H1 (cell line): ENCODE measurements around the gene MYH6. TPM values are rescaled to one million over a fixed set of nuclear protein-coding genes. Genes with fewer than 3 reads are reported as not detected.

Source experiments
- CTCF ChIA-PET: fragments of 300-600 bp; sonication (Branson Sonifier 250); formaldehyde crosslinking; loops from one replicate; lab custom pipeline; 2021; ENCODE audit not compliant: partially characterized antibody; lab: Charles Lee
- POLR2A ChIA-PET: fragments of 300-600 bp; sonication (Branson Sonifier 250); formaldehyde crosslinking; loops from one replicate; lab custom pipeline; 2021; ENCODE audit warnings: inconsistent platforms; ENCODE audit not compliant: partially characterized antibody; lab: Charles Lee
- DNase-seq, 2 experiments: peaks; one replicate each; pipeline versions ENCODE4 v3.0.0 to v3.0.0-alpha.2; 2010 to 2022; ENCODE audit warnings: low spot score in 2 of 2, low read depth in 1 of 2, mixed read lengths in 1 of 2
- FAIRE-seq: peaks from 2 replicates; lab custom pipeline; 2011; peaks lifted over from hg19 to GRCh38; lab: Jason Lieb, UNC
- H2AFZ ChIP-seq: 2 replicates; pipeline ENCODE4 v1.8.1; 2012; ENCODE audit warnings: low read length, inconsistent platforms
- H2AK5ac ChIP-seq: 2 replicates; pipeline ENCODE4 v1.6.1; 2013; ENCODE audit warnings: low read depth, low read length
- H2BK120ac ChIP-seq: replicated peaks from 2 replicates; pipeline ENCODE3; 2013; ENCODE audit warnings: low read depth, low read length, inconsistent platforms
- H2BK12ac ChIP-seq: 2 replicates; pipeline ENCODE4 v1.6.1; 2013; ENCODE audit warnings: low read depth, low read length
- H2BK15ac ChIP-seq: 2 replicates; pipeline ENCODE4 v1.6.1; 2013; ENCODE audit warnings: low read length
- H2BK20ac ChIP-seq: 2 replicates; pipeline ENCODE4 v1.6.1; 2013; ENCODE audit warnings: low read length
- H2BK5ac ChIP-seq: 2 replicates; pipeline ENCODE4 v1.6.1; 2013; ENCODE audit warnings: low read depth, low read length
- H3K14ac ChIP-seq: 2 replicates; pipeline ENCODE4 v1.6.1; 2013; ENCODE audit warnings: inconsistent platforms; ENCODE audit not compliant: insufficient read length
- H3K18ac ChIP-seq: 2 replicates; pipeline ENCODE4 v1.6.1; 2013; ENCODE audit warnings: low read length; ENCODE audit errors: extremely low read depth
- H3K23ac ChIP-seq: 2 replicates; pipeline ENCODE4 v1.6.1; 2013; ENCODE audit warnings: inconsistent platforms; ENCODE audit not compliant: insufficient read length
- H3K23me2 ChIP-seq: 2 replicates; pipeline ENCODE4 v1.6.1; 2013; ENCODE audit warnings: low read depth, low read length
- H3K27ac ChIP-seq: 2 replicates; pipeline ENCODE4 v1.6.1; 2011; ENCODE audit warnings: low read depth, low read length, inconsistent platforms
- H3K27me3 ChIP-seq, 4 experiments: replicated peaks in 1 of 4; 1 replicate in 1 of 4; 2 replicates in 3 of 4; pipeline versions ENCODE4 v1.6.1 to v1.8.1; 2011 to 2013; ENCODE audit warnings: low read length in 3 of 4, mild to moderate bottlenecking in 3 of 4, inconsistent platforms in 2 of 4, mixed read lengths in 2 of 4, moderate library complexity in 1 of 4; ENCODE audit not compliant: control insufficient read depth in 3 of 4, insufficient read depth in 3 of 4; ENCODE audit errors: extremely low read depth in 1 of 4
- H3K36me3 ChIP-seq, 4 experiments: 2 replicates each; pipeline versions ENCODE4 v1.6.1 to v1.8.1; 2011 to 2013; ENCODE audit warnings: mild to moderate bottlenecking in 4 of 4, low read length in 3 of 4, moderate library complexity in 2 of 4, control low read depth in 1 of 4, inconsistent platforms in 1 of 4; ENCODE audit not compliant: insufficient read depth in 4 of 4, control insufficient read depth in 2 of 4
- H3K4ac ChIP-seq: replicated peaks from 2 replicates; pipeline ENCODE3; 2013; ENCODE audit warnings: low read length, low read depth, mixed read lengths, inconsistent platforms; ENCODE audit not compliant: insufficient read length
- H3K4me1 ChIP-seq, 4 experiments: replicated peaks in 1 of 4; 1 replicate in 1 of 4; 2 replicates in 3 of 4; pipeline versions ENCODE4 v1.6.1 to v1.8.1; 2011 to 2013; ENCODE audit warnings: low read length in 3 of 4, inconsistent platforms in 2 of 4, mixed read lengths in 1 of 4; ENCODE audit not compliant: insufficient read depth in 4 of 4, control insufficient read depth in 3 of 4
- H3K4me2 ChIP-seq, 2 experiments: 2 replicates each; pipeline versions ENCODE4 v1.6.1 to v1.8.1; 2011 to 2013; ENCODE audit warnings: low read depth in 2 of 2, low read length in 2 of 2, control low read depth in 1 of 2, inconsistent platforms in 1 of 2, mild to moderate bottlenecking in 1 of 2; ENCODE audit not compliant: insufficient read depth in 1 of 2
- H3K4me3 ChIP-seq, 4 experiments: fragments of 200-600, 300-600 bp in 1 of 4; sonication (generic), shearing (Covaris generic), sonication (Bioruptor Twin) in 1 of 4; 2 replicates each; pipeline versions ENCODE4 v1.5.1 to v1.8.1; 2011 to 2016; ENCODE audit warnings: low read length in 4 of 4, low read depth in 3 of 4, control low read depth in 2 of 4, inconsistent platforms in 2 of 4, mild to moderate bottlenecking in 2 of 4, mixed read lengths in 1 of 4, moderate library complexity in 1 of 4; ENCODE audit not compliant: insufficient read depth in 2 of 4; ENCODE audit errors: extremely low read depth in 1 of 4
- H3K56ac ChIP-seq: replicated peaks from 2 replicates; pipeline ENCODE3; 2013; ENCODE audit warnings: low read depth, mild to moderate bottlenecking, mixed read lengths, low read length, inconsistent platforms; ENCODE audit not compliant: insufficient read length
- H3K79me1 ChIP-seq: 2 replicates; pipeline ENCODE4 v1.6.1; 2013; ENCODE audit warnings: low read depth, low read length, control low read depth
- H3K79me2 ChIP-seq, 2 experiments: 2 replicates each; pipeline versions ENCODE4 v1.6.1 to v1.8.1; 2012 to 2013; ENCODE audit warnings: low read length in 2 of 2, mild to moderate bottlenecking in 2 of 2, inconsistent platforms in 1 of 2; ENCODE audit not compliant: insufficient read depth in 2 of 2, control insufficient read depth in 1 of 2
- H3K9ac ChIP-seq, 4 experiments: replicated peaks in 1 of 4; 1 replicate in 1 of 4; 2 replicates in 3 of 4; pipeline versions ENCODE4 v1.6.1 to v1.8.1; 2011 to 2013; ENCODE audit warnings: low read depth in 3 of 4, low read length in 3 of 4, control low read depth in 2 of 4, mild to moderate bottlenecking in 2 of 4, moderate library complexity in 2 of 4, inconsistent platforms in 1 of 4; ENCODE audit errors: extremely low read depth in 1 of 4
- H3K9me3 ChIP-seq, 2 experiments: 2 replicates each; pipeline versions ENCODE4 v1.6.1 to v1.8.1; 2012 to 2013; ENCODE audit warnings: mild to moderate bottlenecking in 2 of 2, moderate library complexity in 2 of 2, control low read depth in 1 of 2, inconsistent platforms in 1 of 2, low read depth in 1 of 2, low read length in 1 of 2, mixed read lengths in 1 of 2; ENCODE audit not compliant: insufficient read depth in 2 of 2
- H4K20me1 ChIP-seq, 2 experiments: replicated peaks in 1 of 2; 2 replicates each; pipeline versions ENCODE3 to v1.8.1; 2011 to 2013; ENCODE audit warnings: inconsistent platforms in 2 of 2, low read length in 2 of 2, mild to moderate bottlenecking in 1 of 2; ENCODE audit not compliant: insufficient read depth in 2 of 2, control insufficient read depth in 1 of 2
- H4K5ac ChIP-seq: 2 replicates; pipeline ENCODE4 v1.6.1; 2013; ENCODE audit warnings: low read length, low read depth, mixed read lengths, inconsistent platforms; ENCODE audit not compliant: insufficient read length
- H4K8ac ChIP-seq: 2 replicates; pipeline ENCODE4 v1.8.0; 2013; ENCODE audit warnings: mild to moderate bottlenecking, moderate library complexity, low read length, inconsistent platforms; ENCODE audit not compliant: insufficient read depth; ENCODE audit errors: extremely low read depth
- H4K91ac ChIP-seq: replicated peaks from 2 replicates; pipeline ENCODE3; 2013; ENCODE audit warnings: low read length, mixed read lengths, inconsistent platforms; ENCODE audit not compliant: insufficient read length
- BACH1 ChIP-seq: IDR thresholded peaks from 2 replicates; pipeline ENCODE4 v1.6.1; 2012; ENCODE audit warnings: low read length, improper control_type of control experiment
- CEBPB ChIP-seq: IDR thresholded peaks from 2 replicates; pipeline ENCODE4 v1.6.1; 2012; ENCODE audit warnings: low read depth, low read length
- FOSL1 ChIP-seq: IDR thresholded peaks from 2 replicates; pipeline ENCODE4 v1.6.1; 2011; ENCODE audit warnings: mild to moderate bottlenecking, low read depth, low read length, moderate library complexity; ENCODE audit not compliant: insufficient read depth
- HDAC6 ChIP-seq: IDR thresholded peaks from one replicate; pipeline ENCODE4 v1.7.1; 2012; ENCODE audit warnings: low read depth, mild to moderate bottlenecking, inconsistent platforms, low read length, moderate library complexity
- JUND ChIP-seq: IDR thresholded peaks from 2 replicates; pipeline ENCODE4 v1.6.1; 2011; ENCODE audit warnings: mild to moderate bottlenecking, improper control_type of control experiment, low read length
- KDM4A ChIP-seq: IDR thresholded peaks from one replicate; pipeline ENCODE4 v1.7.1; 2012; ENCODE audit warnings: low read depth, mild to moderate bottlenecking, moderate library complexity, low read length, inconsistent platforms; ENCODE audit not compliant: severe bottlenecking
- KDM5A ChIP-seq: fragments of 200-600 bp; IDR thresholded peaks from 2 replicates; pipeline ENCODE4 v1.7.1; 2012; ENCODE audit warnings: mild to moderate bottlenecking, low read length, inconsistent platforms, mixed read lengths
- NRF1 ChIP-seq: IDR thresholded peaks from 2 replicates; pipeline ENCODE4 v1.6.1; 2011; ENCODE audit warnings: mild to moderate bottlenecking, low read depth, low read length, improper control_type of control experiment
- POLR2A ChIP-seq, 2 experiments: IDR thresholded peaks; 1 replicate in 1 of 2; 2 replicates in 1 of 2; pipeline ENCODE4 v1.6.1; 2011; ENCODE audit warnings: low read depth in 2 of 2, low read length in 2 of 2, mild to moderate bottlenecking in 2 of 2; ENCODE audit errors: control extremely low read depth in 1 of 2
- SAP30 ChIP-seq: fragments of 300-600 bp; sonication (generic); IDR thresholded peaks from 2 replicates; pipeline ENCODE4 v1.7.1; 2012; ENCODE audit warnings: low read length, moderate library complexity, mild to moderate bottlenecking, inconsistent platforms; ENCODE audit not compliant: insufficient read depth, insufficient replicate concordance
- SIN3A ChIP-seq, 2 experiments: IDR thresholded peaks in 1 of 2; conservative IDR thresholded peaks in 1 of 2; 2 replicates each; pipeline ENCODE4 v1.6.1; 2011 to 2012; ENCODE audit warnings: low read length in 2 of 2, improper control_type of control experiment in 1 of 2, low read depth in 1 of 2, mild to moderate bottlenecking in 1 of 2
- SP4 ChIP-seq: IDR thresholded peaks from 2 replicates; pipeline ENCODE4 v1.6.1; 2012; ENCODE audit warnings: low read length, inconsistent platforms
- SUZ12 ChIP-seq: fragments of 200-600 bp; sonication (generic); IDR thresholded peaks from 2 replicates; pipeline ENCODE4 v1.6.1; 2012; ENCODE audit warnings: mild to moderate bottlenecking, inconsistent platforms, low read length, moderate library complexity, mixed read lengths
- TEAD4 ChIP-seq: IDR thresholded peaks from 2 replicates; pipeline ENCODE4 v1.6.1; 2012; ENCODE audit warnings: low read depth, low read length, inconsistent platforms, mixed read lengths
- ZNF274 ChIP-seq: IDR thresholded peaks from 2 replicates; pipeline ENCODE4 v1.7.0; 2012; ENCODE audit warnings: low read length, borderline replicate concordance; ENCODE audit errors: extremely low read depth
- WGBS, 2 experiments: shearing (Covaris generic) in 1 of 2; methylation state at CpG; one replicate each; pipeline versions ENCODE4 v1.1.6 to v1.1.7; 2013 to 2015; ENCODE audit warnings: low lambda C conversion rate in 2 of 2, mixed read lengths in 2 of 2, inconsistent platforms in 1 of 2, low coverage in 1 of 2, missing lambda C conversion rate in 1 of 2; ENCODE audit not compliant: insufficient replicate concordance in 2 of 2, insufficient coverage in 1 of 2, insufficient read length in 1 of 2; ENCODE audit errors: extremely low coverage in 1 of 2, missing lambda C conversion rate in 1 of 2; 5-methylcytosine and 5-hydroxymethylcytosine counted together
- polyA plus RNA-seq, 7 experiments: library from polyadenylated mRNA; depleted of rRNA in 3 of 7; stranded (reverse) in 5 of 7; unstranded in 2 of 7; fragments of >200 nt in 5 of 7; fragments of 200-250 nt in 2 of 7; gene quantifications; 1 replicate in 5 of 7; 2 replicates in 1 of 7; 4 replicates in 1 of 7; pipeline versions ENCODE4 v1.2.1 to v1.2.3, GENCODE V29; 2011 to 2013; ENCODE audit warnings: missing spikeins in 2 of 7, mixed read lengths in 2 of 7
- total RNA-seq: library from RNA; stranded (reverse); fragmentation: NEBNext Ultra II Directional; extraction: Animal tissue kit (Norgen Biotek cat#: 25700); gene quantifications from 2 replicates; pipeline ENCODE4 v1.2.1, GENCODE V29; 2021

MYH6 gene
- total and polyA plus RNA-seq, 2 of the 8 experiments (the other 6 are each of a cell fraction or from before 2014, with no cell fraction given) = 0.03 TPM; not detected in 1

- Histone ChIP-seq H4K91ac (no peak overlapping the region), H2BK15ac (no peak overlapping the region), H2BK5ac (no peak overlapping the region), H3K56ac (no peak overlapping the region), H3K18ac (no peak overlapping the region), H3K23ac (no peak overlapping the region), H3K14ac (no peak overlapping the region), H2BK12ac (no peak overlapping the region), H2AK5ac (no peak overlapping the region), H3K4me3 (no peak overlapping the region), H4K8ac (no peak overlapping the region), H3K9ac (no peak overlapping the region), H3K36me3 (no peaks in the 10 kb centered on the region), H3K4me2 (no peak overlapping the region), H3K4me1 (peaks cover 2 to 8% (median 4%) of the 10 kb centered on the region in 4 experiments; a peak in 5 of 7 replicates), H3K27me3 (peaks cover 0 to 12% (median 10%) of the 10 kb centered on the region in 4 experiments; a peak in 5 of 7 replicates), H4K5ac (no peak overlapping the region), H2BK20ac (no peak overlapping the region), H3K27ac (no peak overlapping the region), H3K9me3 (no peaks in the 10 kb centered on the region), H3K79me2 (no peaks in the 10 kb centered on the region), H4K20me1 (no peaks in the 10 kb centered on the region), H3K23me2 (peaks cover 11% of the 10 kb centered on the region; the same call in 1 of the 2 replicates), H3K4ac (no peak overlapping the region), H2BK120ac (no peak overlapping the region), H3K79me1 (no peaks in the 10 kb centered on the region), H2AFZ (no peak overlapping the region)
- DNase-seq (no peak), FAIRE-seq (no peak)
- ChIA-PET CTCF (interaction anchor here (1.0 to 20.9 kb wide), 8 partner anchors 9 to 428 kb away, joined by 3 to 333 read pairs (median 8); partner anchors contain the start of genes CMTM5 and IL25), POLR2A (interaction anchor here (1.0 to 1.4 kb wide), 2 partner anchors 17 to 185 kb away, joined by 3 to 4 read pairs; no protein-coding TSS in a partner anchor)
- 80% methylated on average over 1 of the region's 1 CpG; no CpG with 5 or more reads in 1 of the 2 experiments for WGBS, 2 experiments
- TF ChIP-seq HDAC6 (no peak), NRF1 (no peak), SUZ12 (no peak), POLR2A (IDR thresholded peaks at IDR 0.05; ENCODE audit: control extremely low read depth in 1 of 2, low read depth in 2 of 2, low read length in 2 of 2) (no peak), KDM5A (no peak), TEAD4 (no peak), JUND (no peak), SAP30 (no peak), KDM4A (no peak), FOSL1 (no peak), SIN3A (conservative IDR thresholded peaks at IDR 0.05 in 1 of 2, IDR thresholded peaks at IDR 0.05 in 1 of 2; ENCODE audit: low read depth in 1 of 2, low read length in 2 of 2) (no peak), BACH1 (no peak), ZNF274 (no peak), SP4 (no peak), CEBPB (no peak)
Measured at GRCh38 chr14:23370221-23370620, 37.9 kb downstream of the MYH6 start.
